Retinal pigment epithelial cell (primary cell): ENCODE measurements around the gene SKA3.

Experiments
- DNase-seq: peaks from one replicate; pipeline ENCODE4 v3.0.0-alpha.2; 2010; ENCODE audit warnings: low read depth
- H3K4me3 ChIP-seq: 2 replicates; pipeline ENCODE4 v1.5.1; 2011; ENCODE audit warnings: mild to moderate bottlenecking, low read length, control low read depth, moderate library complexity
- TF ChIP-seq, protein P1 (sequence below): conservative IDR thresholded peaks from 2 replicates; pipeline ENCODE4 v1.5.1; 2011; ENCODE audit warnings: low read depth, low read length, control low read depth, inconsistent platforms

Gene SKA3

DNA sequence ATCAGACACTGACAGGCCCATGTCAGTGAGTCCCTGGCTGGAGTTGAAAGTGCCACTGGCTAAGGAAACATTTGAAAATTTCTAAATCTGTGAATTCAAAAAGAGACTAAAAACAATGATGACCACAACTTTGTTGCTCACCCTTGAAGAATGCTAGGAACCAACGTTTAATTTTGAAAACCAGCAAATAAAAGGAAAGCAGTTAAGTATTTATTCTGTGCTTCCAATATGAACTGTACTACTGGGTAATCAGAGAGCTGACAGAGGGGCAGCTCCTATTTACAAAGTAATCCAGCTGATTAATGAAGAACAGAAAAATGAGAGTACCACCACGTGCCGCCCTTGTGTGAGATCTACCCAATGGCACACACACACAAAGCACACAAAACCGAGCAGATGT is 70.3 kb downstream of the SKA3 start:
- TF ChIP-seq, protein P1, sequence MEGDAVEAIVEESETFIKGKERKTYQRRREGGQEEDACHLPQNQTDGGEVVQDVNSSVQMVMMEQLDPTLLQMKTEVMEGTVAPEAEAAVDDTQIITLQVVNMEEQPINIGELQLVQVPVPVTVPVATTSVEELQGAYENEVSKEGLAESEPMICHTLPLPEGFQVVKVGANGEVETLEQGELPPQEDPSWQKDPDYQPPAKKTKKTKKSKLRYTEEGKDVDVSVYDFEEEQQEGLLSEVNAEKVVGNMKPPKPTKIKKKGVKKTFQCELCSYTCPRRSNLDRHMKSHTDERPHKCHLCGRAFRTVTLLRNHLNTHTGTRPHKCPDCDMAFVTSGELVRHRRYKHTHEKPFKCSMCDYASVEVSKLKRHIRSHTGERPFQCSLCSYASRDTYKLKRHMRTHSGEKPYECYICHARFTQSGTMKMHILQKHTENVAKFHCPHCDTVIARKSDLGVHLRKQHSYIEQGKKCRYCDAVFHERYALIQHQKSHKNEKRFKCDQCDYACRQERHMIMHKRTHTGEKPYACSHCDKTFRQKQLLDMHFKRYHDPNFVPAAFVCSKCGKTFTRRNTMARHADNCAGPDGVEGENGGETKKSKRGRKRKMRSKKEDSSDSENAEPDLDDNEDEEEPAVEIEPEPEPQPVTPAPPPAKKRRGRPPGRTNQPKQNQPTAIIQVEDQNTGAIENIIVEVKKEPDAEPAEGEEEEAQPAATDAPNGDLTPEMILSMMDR = no peak
- peak; percentile 17 for DNase-seq
- H3K4me3 ChIP-seq = no peak overlapping the region

DNA sequence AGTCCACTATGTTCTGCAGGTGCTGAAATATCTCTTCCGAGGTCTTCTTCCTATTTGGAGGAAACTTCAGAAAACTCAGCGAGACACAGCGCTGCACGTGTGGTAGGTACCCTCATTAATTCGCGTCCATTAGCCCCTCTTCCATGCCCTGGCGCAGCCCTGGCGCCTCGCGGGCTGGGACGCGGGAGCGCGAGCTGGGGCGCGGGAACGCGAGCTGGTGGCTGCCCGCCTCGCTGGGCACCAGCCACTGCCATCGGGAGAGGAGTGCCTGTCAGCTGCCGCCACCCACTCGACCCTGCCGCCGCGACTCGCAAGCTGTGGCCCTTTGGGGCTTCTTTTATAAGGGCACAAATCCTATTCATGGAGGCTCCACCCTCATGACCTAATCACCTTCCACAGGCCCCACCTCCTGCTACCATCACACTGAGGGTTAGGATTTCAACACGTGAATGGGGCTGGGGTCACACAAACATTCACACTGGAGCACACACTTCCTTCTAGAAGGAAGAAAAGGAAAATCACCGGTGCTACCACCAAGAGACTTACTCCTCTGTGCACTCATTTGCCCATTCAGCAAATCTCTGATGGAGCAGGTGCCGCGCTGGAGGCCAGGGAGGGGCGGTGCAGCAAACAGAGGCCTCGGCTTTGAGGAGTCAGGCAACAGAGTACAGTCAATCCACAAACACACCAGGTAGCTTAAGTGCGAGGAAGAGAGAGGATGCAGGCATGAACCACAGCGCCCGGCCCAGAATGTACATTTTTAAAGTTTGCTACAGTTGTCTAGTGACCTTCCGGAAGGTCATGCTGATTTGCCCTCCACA is 71.9 kb downstream of the SKA3 start:
- TF ChIP-seq, protein P1 = no peak
- no peak overlapping the region for H3K4me3 ChIP-seq
- no peak for DNase-seq
